DMS114 treated with DMSO at 0.1 percent for 48 hours (cell line): Measurements from ENCODE around the gene KANK3.
A peak's percentile ranks its signal among the peaks of the same experiment; 100 is the strongest.
"Not testable (repeated sequence)": the region's sequence is repeated elsewhere in the genome, so short reads cannot be mapped to it uniquely, and the experiment has no call there.

Experiments
- DNase-seq: peaks from one replicate; lab custom pipeline; 2025; ENCODE audit not compliant: unreplicated experiment; lab: John Stamatoyannopoulos, UW

KANK3 gene

GRCh38 chr19:8342684-8343482 is at the start of gene KANK3:
Gene KANK3, minus strand, starts transcription at chr19:8343262. Its CDS starts 5,434 bp downstream, at chr19:8337828.
- DNase-seq: peak; percentile 77

GRCh38 chr19:8392017-8392591 is 49.0 kb upstream of the KANK3 start:
- DNase-seq: no peak

- no peak for DNase-seq
These were observed 48.3 kb upstream of the KANK3 start for GRCh38 chr19:8391198-8392016.

- peak; percentile 40 for DNase-seq
These were observed 47.5 kb upstream of the KANK3 start for GRCh38 chr19:8390617-8390981.

- peak; percentile 98 for DNase-seq
These were observed 47.0 kb upstream of the KANK3 start, which contains the start of gene RAB11B for GRCh38 chr19:8389891-8390616. Gene RAB11B, plus strand, starts transcription at chr19:8390360. Its CDS starts 57 bp downstream, at chr19:8390417.

GRCh38 chr19:8388612-8388958 is 45.5 kb upstream of the KANK3 start:
- no peak for DNase-seq

GRCh38 chr19:8387688-8388611 is 44.9 kb upstream of the KANK3 start:
- DNase-seq: no peak

- no peak for DNase-seq
These were observed 43.9 kb upstream of the KANK3 start for GRCh38 chr19:8386990-8387389.

- not testable (repeated sequence) for DNase-seq
These were observed 43.4 kb upstream of the KANK3 start for GRCh38 chr19:8386419-8386818.

- DNase-seq: not testable (repeated sequence)
These were observed 42.5 kb upstream of the KANK3 start for GRCh38 chr19:8385566-8385965.

- not testable (repeated sequence) for DNase-seq
These were observed 42.0 kb upstream of the KANK3 start for GRCh38 chr19:8385103-8385502.

- DNase-seq: not testable (repeated sequence)
These were observed 41.5 kb upstream of the KANK3 start for GRCh38 chr19:8384569-8384968.

GRCh38 chr19:8379156-8379891 is 36.3 kb upstream of the KANK3 start:
- not testable (repeated sequence) for DNase-seq

GRCh38 chr19:8377598-8377997 is 34.5 kb upstream of the KANK3 start:
- no peak for DNase-seq

GRCh38 chr19:8376373-8376974 is 33.4 kb upstream of the KANK3 start:
- not testable (repeated sequence) for DNase-seq

GRCh38 chr19:8375766-8376165 is 32.7 kb upstream of the KANK3 start:
- not testable (repeated sequence) for DNase-seq

GRCh38 chr19:8373867-8374813 is 31.1 kb upstream of the KANK3 start:
- no peak for DNase-seq
